HFFc6 (cell line): ENCODE measurements around the gene AATK. TPM values are rescaled to one million over a fixed set of nuclear protein-coding genes. Genes with fewer than 3 reads are reported as not detected.

Source experiments
- DNase-seq: peaks from one replicate; pipeline ENCODE4 v3.0.0-alpha.2; 2018
- H3K27ac Mint-ChIP-seq: 2 replicates; pipeline ENCODE4 v1.8.0; 2020; ENCODE audit warnings: mild to moderate bottlenecking, mixed read lengths
- H3K27me3 Mint-ChIP-seq: 2 replicates; pipeline ENCODE4 v1.8.0; 2021; ENCODE audit warnings: mild to moderate bottlenecking, moderate library complexity, mixed read lengths; ENCODE audit not compliant: insufficient read depth
- H3K36me3 Mint-ChIP-seq: 2 replicates; pipeline ENCODE4 v1.8.0; 2021; ENCODE audit warnings: low read depth, mixed read lengths
- H3K4me1 Mint-ChIP-seq: 2 replicates; pipeline ENCODE4 v1.8.0; 2020; ENCODE audit warnings: low read depth, mixed read lengths
- H3K4me3 Mint-ChIP-seq: 2 replicates; pipeline ENCODE4 v1.8.0; 2020; ENCODE audit warnings: mild to moderate bottlenecking, moderate library complexity, mixed read lengths
- H3K9me3 Mint-ChIP-seq: 2 replicates; pipeline ENCODE4 v1.8.0; 2020; ENCODE audit warnings: mild to moderate bottlenecking, mixed read lengths
- CTCF ChIP-seq: fragments of 200-600 bp; sonication (generic); IDR thresholded peaks from 2 replicates; pipeline ENCODE4 v1.5.0; 2021; ENCODE audit warnings: antibody characterized with exemption, mild to moderate bottlenecking
- total RNA-seq, 6 experiments: library from RNA; stranded (reverse); fragmentation: NEBNext Ultra II Directional; extraction: Animal tissue kit (Norgen Biotek cat#: 25700); gene quantifications; 2 replicates in 1 of 6; 3 replicates in 5 of 6; pipeline ENCODE4 v1.2.3, GENCODE V29; 2021

Gene AATK
- total RNA-seq, 6 experiments from 2014 or later, result 0.15 to 0.59 (median 0.38) TPM

- DNase-seq, result no peak
- Mint-ChIP-seq H3K27ac (no peak overlapping the region), H3K27me3 (peaks cover 17% of the 10 kb centered on the region), H3K4me3 (no peak overlapping the region), H3K9me3 (no peaks in the 10 kb centered on the region), H3K4me1 (no peaks in the 10 kb centered on the region), H3K36me3 (no peaks in the 10 kb centered on the region)
- TF ChIP-seq CTCF, result no peak
Observed at GRCh38 chr17:81167638-81168037, 1.6 kb upstream of the AATK start.

- no peak overlapping the region for H3K4me3 Mint-ChIP-seq
- DNase-seq, result no peak
Observed at GRCh38 chr17:81167194-81167524, 1.1 kb upstream of the AATK start.

GRCh38 chr17:81165246-81166032 is 582 bp downstream of the AATK start, which contains the start of gene PVALEF:
Gene PVALEF (plus strand): TSS chr17:81165507. CDS start chr17:81181227, 15,720 bp downstream.
- Mint-ChIP-seq H3K4me1 (no peaks in the 10 kb centered on the region), H3K36me3 (no peaks in the 10 kb centered on the region), H3K4me3 (no peak within 1 kb of the TSS), H3K27me3 (peaks cover 18% of the 10 kb centered on the region; the same call in 1 of the 2 replicates), H3K27ac (no peak within 1 kb of the TSS), H3K9me3 (no peaks in the 10 kb centered on the region)
- TF ChIP-seq CTCF, result no peak
- DNase-seq, result no peak

More at GRCh38 chr17:81167194-81167524, 1.1 kb upstream of the AATK start:
- TF ChIP-seq CTCF, result no peak
- Mint-ChIP-seq H3K27me3 (peaks cover 19% of the 10 kb centered on the region; the same call in 1 of the 2 replicates), H3K4me1 (no peaks in the 10 kb centered on the region), H3K27ac (no peak overlapping the region), H3K9me3 (no peaks in the 10 kb centered on the region), H3K36me3 (no peaks in the 10 kb centered on the region)

GRCh38 chr17:81164371-81165245 is 1.4 kb downstream of the AATK start:
- no peak overlapping the region for H3K4me3 Mint-ChIP-seq
- no peak for TF ChIP-seq CTCF
- H3K27me3 Mint-ChIP-seq, result peaks cover 18% of the 10 kb centered on the region; the same call in 1 of the 2 replicates
- no peak overlapping the region for H3K27ac Mint-ChIP-seq
- no peaks in the 10 kb centered on the region for H3K9me3 Mint-ChIP-seq
- H3K4me1 Mint-ChIP-seq, result no peaks in the 10 kb centered on the region
- DNase-seq, result no peak
- no peaks in the 10 kb centered on the region for H3K36me3 Mint-ChIP-seq

GRCh38 chr17:81163703-81164370 is 2.2 kb downstream of the AATK start:
- no peak for TF ChIP-seq CTCF
- H3K27me3 Mint-ChIP-seq, result peaks cover 18% of the 10 kb centered on the region; the same call in 1 of the 2 replicates
- no peak overlapping the region for H3K4me3 Mint-ChIP-seq
- H3K9me3 Mint-ChIP-seq, result no peaks in the 10 kb centered on the region
- DNase-seq, result no peak
- H3K4me1 Mint-ChIP-seq, result no peaks in the 10 kb centered on the region
- no peak overlapping the region for H3K27ac Mint-ChIP-seq
- no peaks in the 10 kb centered on the region for H3K36me3 Mint-ChIP-seq
